SK-N-SH (cell line): ENCODE data around the gene SF3A2.

Experiments
- EZH2phosphoT487 ChIP-seq: fragments of 200-600 bp; sonication (generic); IDR thresholded peaks from 2 replicates; pipeline ENCODE4 v1.6.1; 2017; ENCODE audit warnings: low read depth, mixed run types, mild to moderate bottlenecking, antibody characterized with exemption, moderate library complexity, borderline replicate concordance
- REST ChIP-seq: IDR thresholded peaks from 2 replicates; pipeline ENCODE4 v1.6.1; 2012; ENCODE audit warnings: mild to moderate bottlenecking, low read depth, low read length, moderate library complexity
- RFX5 ChIP-seq: IDR thresholded peaks from 2 replicates; pipeline ENCODE4 v1.6.1; 2012; ENCODE audit warnings: mild to moderate bottlenecking, improper control_type of control experiment, low read length

GRCh38 chr19:2231621-2232221, 4.9 kb upstream of the SF3A2 start:
- TF ChIP-seq RFX5 (no peak), EZH2phosphoT487 (no peak), REST (no peak)
